Measurements from ENCODE around the gene DRC1.

The DRC1 gene

DNA sequence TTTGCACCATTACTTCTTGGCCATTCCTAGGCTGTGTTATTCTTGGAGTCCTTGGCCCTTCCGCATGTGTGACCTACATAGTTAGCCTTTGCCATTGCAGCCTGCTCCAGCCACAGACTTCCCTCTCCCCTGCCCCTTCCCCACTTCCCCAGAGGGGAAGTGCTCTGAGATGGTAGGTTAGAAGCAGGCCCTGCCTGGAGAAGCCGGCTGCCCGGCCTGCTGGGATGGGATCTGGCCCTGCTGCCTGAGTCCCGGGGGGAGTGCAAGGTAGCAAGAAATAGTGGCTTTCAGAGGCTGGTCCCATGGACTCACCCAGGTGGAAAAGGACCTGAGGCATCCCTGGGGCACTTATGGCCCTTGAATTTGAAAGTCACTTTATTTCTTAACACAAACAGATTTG lies 104.6 kb downstream of the DRC1 start:
- POLR2A ChIA-PET (ENCODE audit: low non-redundant PET): no interaction called here
- CTCF ChIA-PET: no interaction called here
- TF ChIP-seq CTCF (conservative IDR thresholded peaks at IDR 0.05; ENCODE audit: low read depth): no peak
- H3K27ac ChIP-seq: no peak overlapping the region
- no peak for DNase-seq (ENCODE audit: low spot score)

Data from RWPE1 (cell line).